Adrenal gland (tissue), 12 donors: ENCODE measurements around the gene BCL2A1. TPM values are rescaled to one million over a fixed set of nuclear protein-coding genes. Genes with fewer than 3 reads are reported as not detected.
"Not testable (repeated sequence)": the region's sequence is repeated elsewhere in the genome, so short reads cannot be mapped to it uniquely, and the experiment has no call there.

ENCODE experiments used
- DNase-seq, 7 donors: peaks; one replicate each; pipeline ENCODE4 v3.0.0-alpha.2; 2019 to 2020
- H3K27ac ChIP-seq, 5 donors: fragments of 200-600 bp; sonication (generic) in 4 of 5; 1 replicate in 3 of 5; 2 replicates in 2 of 5; pipeline versions ENCODE4 v1.5.1 to v1.8.0; 2016 to 2020; ENCODE audit warnings: mild to moderate bottlenecking in 1 of 5
- H3K27me3 ChIP-seq: fragments of 200-600 bp; 2 replicates; pipeline ENCODE4 v1.8.0; 2021
- H3K36me3 ChIP-seq, 2 donors: fragments of 200-600 bp; replicated peaks in 1 of 2; 1 replicate in 1 of 2; 2 replicates in 1 of 2; pipeline versions ENCODE4 v1.5.1 to v1.8.0; 2018 to 2022
- H3K4me1 ChIP-seq, 2 donors: fragments of 200-600 bp; replicated peaks in 1 of 2; 1 replicate in 1 of 2; 2 replicates in 1 of 2; pipeline versions ENCODE4 v1.5.1 to v1.8.0; 2018 to 2021
- H3K4me3 ChIP-seq, 4 donors: fragments of 200-600 bp; sonication (generic) in 3 of 4; one replicate each; pipeline ENCODE4 v1.5.1; 2016 to 2018
- H3K9me3 ChIP-seq, 3 donors: fragments of 200-600 bp; sonication (generic) in 1 of 3; replicated peaks in 1 of 3; 1 replicate in 2 of 3; 2 replicates in 1 of 3; pipeline versions ENCODE4 v1.5.1 to v1.8.0; 2016 to 2021
- POLR2A ChIP-seq, 2 donors: fragments of 450-650 bp; IDR thresholded peaks; one replicate each; pipeline ENCODE4 v1.6.1; 2017; ENCODE audit warnings: antibody characterized with exemption in 2 of 2, mild to moderate bottlenecking in 2 of 2, moderate library complexity in 1 of 2
- WGBS, 4 donors: extraction: QIAGEN DNeasy Blood & Tissue Kit in 2 of 4; methylation state at CpG; one replicate each; pipeline versions ENCODE4 v1.1.5 to v1.1.7; 2013 to 2017; 5-methylcytosine and 5-hydroxymethylcytosine counted together
- intact Hi-C, 2 donors: fragments of 100-400 bp; cut with DNase I; formaldehyde crosslinking; loops; one replicate each; pipeline versions ENCODE4 v1.14.1 to v1.15.0; 2022 to 2023
- polyA plus RNA-seq, 3 donors: library from polyadenylated mRNA; stranded (reverse); fragments of 200-250 nt in 2 of 3; fragments of 350-450 nt in 1 of 3; fragmentation: Illumina TruSeq in 1 of 3; extraction: RNeasy Lipid Tissue Mini Kit (QIAGEN cat#74804) in 1 of 3; gene quantifications; one replicate each; pipeline ENCODE4 v1.2.3, GENCODE V29; 2013 to 2014
- total RNA-seq, 9 donors: library from RNA; depleted of rRNA in 4 of 9; stranded (reverse); fragments of >200 nt in 4 of 9; fragments of 120-200 nt in 1 of 9; fragmentation: NEBNext Ultra II Directional in 1 of 9; extraction: Animal tissue kit (Norgen Biotek cat#: 25700) in 1 of 9; gene quantifications; one replicate each; pipeline versions ENCODE4 v1.1.0 to v1.2.4, GENCODE V29; 2013 to 2023
- TF ChIP-seq, protein P1 (sequence below), 6 experiments: fragments of 450-650 bp in 4 of 6; fragments of 200-600 bp in 2 of 6; sonication (generic) in 1 of 6; IDR thresholded peaks; 1 replicate in 5 of 6; 2 replicates in 1 of 6; pipeline versions ENCODE4 v1.5.1 to v1.8.0; 2016 to 2021; ENCODE audit warnings: antibody characterized with exemption in 6 of 6, mild to moderate bottlenecking in 2 of 6, moderate library complexity in 1 of 6
- donor health status: healthy with polysubstance abuse.
- donor health status: Bipolar disorder and iron deficiency.
- donor health status: DM: yes; HTN: yes; CAD: no.
- donor health status: DM: no; HTN: no; CAD: no.
- donor health status: DM: no; HTN: no; CAD: no.
- donor health status: DM: yes; HTN: yes; CAD: no.

The BCL2A1 gene
- total and polyA plus RNA-seq, 12 donors: 0.56 to 19.1 (median 1.4) TPM; not detected in 1

DNA sequence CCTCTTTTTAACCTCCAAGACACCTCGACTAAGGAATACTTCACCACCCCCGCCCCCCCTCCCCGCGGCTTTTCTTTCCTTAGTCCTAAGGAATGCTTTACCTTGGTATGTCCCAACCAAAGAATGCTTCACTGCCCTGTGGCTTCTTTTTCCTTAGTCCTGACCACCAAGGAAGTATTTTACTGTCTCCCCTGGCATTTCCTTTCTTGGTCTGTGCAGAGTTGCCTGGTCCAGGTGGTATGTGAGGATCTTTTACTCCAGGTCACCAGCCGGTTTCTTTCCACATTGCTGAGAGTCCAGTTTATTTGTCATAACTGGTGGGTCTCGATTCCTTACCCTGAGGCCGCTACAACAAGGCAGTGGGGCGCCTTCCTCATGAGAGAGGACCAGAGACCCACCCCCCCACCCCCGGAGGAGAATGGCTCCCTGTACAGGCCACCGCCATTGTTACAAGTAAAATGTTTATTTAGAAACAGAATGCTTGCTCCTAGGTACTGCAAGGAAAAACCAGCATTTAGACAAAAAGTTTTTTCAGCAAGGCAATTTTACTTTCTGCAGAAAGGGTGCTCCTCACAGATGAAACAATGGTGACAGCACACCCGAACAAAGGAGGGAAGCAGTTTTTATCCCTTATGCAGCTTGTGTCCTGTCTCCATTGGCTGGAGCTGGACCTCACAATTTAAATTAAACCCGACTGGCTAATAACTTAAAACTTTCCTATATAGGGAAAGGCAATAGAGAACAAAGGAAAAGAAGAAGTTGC is 51.1 kb downstream of the BCL2A1 start:
- TF ChIP-seq, protein P1, sequence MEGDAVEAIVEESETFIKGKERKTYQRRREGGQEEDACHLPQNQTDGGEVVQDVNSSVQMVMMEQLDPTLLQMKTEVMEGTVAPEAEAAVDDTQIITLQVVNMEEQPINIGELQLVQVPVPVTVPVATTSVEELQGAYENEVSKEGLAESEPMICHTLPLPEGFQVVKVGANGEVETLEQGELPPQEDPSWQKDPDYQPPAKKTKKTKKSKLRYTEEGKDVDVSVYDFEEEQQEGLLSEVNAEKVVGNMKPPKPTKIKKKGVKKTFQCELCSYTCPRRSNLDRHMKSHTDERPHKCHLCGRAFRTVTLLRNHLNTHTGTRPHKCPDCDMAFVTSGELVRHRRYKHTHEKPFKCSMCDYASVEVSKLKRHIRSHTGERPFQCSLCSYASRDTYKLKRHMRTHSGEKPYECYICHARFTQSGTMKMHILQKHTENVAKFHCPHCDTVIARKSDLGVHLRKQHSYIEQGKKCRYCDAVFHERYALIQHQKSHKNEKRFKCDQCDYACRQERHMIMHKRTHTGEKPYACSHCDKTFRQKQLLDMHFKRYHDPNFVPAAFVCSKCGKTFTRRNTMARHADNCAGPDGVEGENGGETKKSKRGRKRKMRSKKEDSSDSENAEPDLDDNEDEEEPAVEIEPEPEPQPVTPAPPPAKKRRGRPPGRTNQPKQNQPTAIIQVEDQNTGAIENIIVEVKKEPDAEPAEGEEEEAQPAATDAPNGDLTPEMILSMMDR (IDR thresholded peaks at IDR 0.05): no peak
- intact Hi-C loops: no loop called here
- Histone ChIP-seq H3K4me1 (peaks cover 5 to 12% of the 10 kb centered on the region in 2 donors), H3K27me3 (no peaks in the 10 kb centered on the region), H3K4me3 (no peak overlapping the region), H3K36me3 (no peaks in the 10 kb centered on the region), H3K9me3 (peaks cover 0 to 42% (median 13%) of the 10 kb centered on the region in 3 donors), H3K27ac (no peak overlapping the region)
- 88 to 97% (median 92%) methylated on average over 12 of the region's 12 CpGs for WGBS, 4 donors
- no peak for DNase-seq

DNA sequence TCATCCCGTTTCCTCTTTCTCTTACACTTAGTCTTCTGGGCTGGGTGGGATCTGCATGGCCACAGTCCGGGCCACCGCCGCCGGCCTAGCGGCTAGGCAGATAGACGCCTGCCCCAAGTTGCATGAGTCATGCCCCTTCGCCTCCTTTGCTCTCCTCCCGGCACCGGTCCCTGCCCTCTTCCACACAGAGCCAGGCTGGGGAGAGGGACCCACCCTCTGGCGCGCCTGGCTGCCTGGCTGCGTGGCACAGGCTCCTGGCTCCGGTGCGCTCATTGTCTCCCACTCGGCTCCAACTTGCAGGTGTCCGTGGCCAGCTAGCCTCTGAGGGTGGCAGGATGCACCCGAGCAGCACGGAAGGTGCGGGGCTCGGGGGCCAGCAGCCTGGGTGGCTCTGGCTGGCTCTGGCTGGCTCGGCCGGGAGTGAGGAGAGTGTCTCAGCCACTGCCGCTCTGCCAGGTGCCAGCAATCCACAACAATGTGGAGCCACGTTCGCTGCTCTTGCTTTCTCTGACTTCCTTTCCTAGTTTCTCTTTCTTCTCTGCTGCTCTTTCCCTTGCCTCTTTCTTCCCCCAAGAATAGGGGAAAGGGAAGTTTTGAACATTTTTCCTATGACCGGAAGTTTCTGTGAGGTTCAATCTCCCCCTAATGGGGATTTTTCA is 51.8 kb downstream of the BCL2A1 start:
- peaks cover 5 to 10% of the 10 kb centered on the region in 2 donors for H3K4me1 ChIP-seq
- no peaks in the 10 kb centered on the region for H3K36me3 ChIP-seq
- H3K4me3 ChIP-seq: no peak overlapping the region
- intact Hi-C loops: no loop called here
- WGBS, 4 donors: 91 to 96% (median 94%) methylated on average over 16 to 27 of the region's 27 CpGs
- peaks cover 0 to 42% (median 13%) of the 10 kb centered on the region in 3 donors for H3K9me3 ChIP-seq
- TF ChIP-seq POLR2A (IDR thresholded peaks at IDR 0.05): no peak
- TF ChIP-seq, protein P1 (IDR thresholded peaks at IDR 0.05): no peak
- no peak overlapping the region for H3K27ac ChIP-seq
- H3K27me3 ChIP-seq: no peaks in the 10 kb centered on the region
- no peak for DNase-seq

DNA sequence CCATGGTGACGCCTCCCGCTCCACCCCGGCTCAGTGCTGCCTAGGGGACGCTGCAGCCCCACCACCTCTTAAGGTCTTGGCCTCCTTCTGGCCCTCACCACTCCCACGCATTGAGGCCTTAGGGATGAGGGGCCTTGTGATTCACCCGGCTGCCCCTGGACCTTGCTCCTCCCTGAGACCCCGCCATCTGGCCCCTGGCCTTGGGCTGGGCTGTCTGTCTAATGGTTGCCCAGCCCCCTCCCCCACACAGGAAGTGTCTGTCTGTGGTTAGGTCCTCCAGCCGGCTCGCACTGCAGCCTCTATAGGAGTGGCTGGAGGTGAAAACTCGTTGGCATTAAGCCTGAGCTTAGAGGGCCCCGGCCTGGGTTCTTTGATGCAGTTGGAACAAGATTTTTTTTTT is 52.7 kb downstream of the BCL2A1 start:
- Histone ChIP-seq H3K27me3 (no peaks in the 10 kb centered on the region), H3K27ac (no peak overlapping the region), H3K4me1 (peaks cover 5 to 6% of the 10 kb centered on the region in 2 donors), H3K36me3 (no peaks in the 10 kb centered on the region), H3K4me3 (no peak overlapping the region), H3K9me3 (peaks cover 0 to 42% (median 13%) of the 10 kb centered on the region in 3 donors)
- intact Hi-C loops: no loop called here
- DNase-seq: no peak
- WGBS, 4 donors: 68 to 85% (median 80%) methylated on average over 10 to 11 of the region's 11 CpGs
- TF ChIP-seq, protein P1 (IDR thresholded peaks at IDR 0.05): no peak
- TF ChIP-seq POLR2A (IDR thresholded peaks at IDR 0.05): no peak

DNA sequence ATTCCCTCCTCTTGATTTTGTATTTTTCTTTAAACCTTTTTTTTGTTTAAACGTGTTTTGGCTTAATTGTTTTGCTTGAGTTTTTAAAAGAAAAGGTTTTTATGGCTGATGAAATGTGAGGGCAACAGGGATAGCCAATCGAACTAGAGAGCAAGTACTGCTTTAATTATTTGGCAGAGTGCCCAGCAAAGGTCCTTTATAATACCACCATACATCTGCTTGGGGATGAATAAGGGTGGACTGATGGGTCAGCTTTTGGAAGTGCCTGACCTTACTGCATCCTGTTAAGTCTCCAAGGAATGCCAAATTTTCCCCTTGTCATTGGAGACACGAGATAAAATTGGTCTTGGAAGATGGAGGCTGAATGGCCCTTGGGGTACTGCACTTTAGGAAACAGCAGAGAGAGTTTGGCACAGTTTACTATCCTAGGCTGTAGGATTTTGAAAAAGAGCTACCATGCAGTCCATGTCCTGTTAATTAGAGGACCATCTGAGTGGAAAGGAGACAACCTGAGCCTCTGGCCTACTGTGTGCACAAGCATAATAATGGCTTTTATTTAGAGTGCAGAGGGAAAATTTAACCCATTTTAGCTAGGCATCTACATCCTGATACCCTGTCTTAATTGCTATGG is 54.4 kb downstream of the BCL2A1 start:
- H3K36me3 ChIP-seq: no peaks in the 10 kb centered on the region
- 60 to 71% (median 64%) methylated on average over 3 of the region's 3 CpGs for WGBS, 4 donors
- no peak for DNase-seq
- H3K27me3 ChIP-seq: no peaks in the 10 kb centered on the region
- TF ChIP-seq POLR2A (IDR thresholded peaks at IDR 0.05): no peak
- TF ChIP-seq, protein P1 (IDR thresholded peaks at IDR 0.05): no peak
- no peak overlapping the region for H3K4me3 ChIP-seq
- H3K4me1 ChIP-seq: no peaks in the 10 kb centered on the region
- no peak overlapping the region for H3K27ac ChIP-seq
- H3K9me3 ChIP-seq: peaks cover 0 to 38% (median 13%) of the 10 kb centered on the region in 3 donors
- intact Hi-C loops: no loop called here

DNA sequence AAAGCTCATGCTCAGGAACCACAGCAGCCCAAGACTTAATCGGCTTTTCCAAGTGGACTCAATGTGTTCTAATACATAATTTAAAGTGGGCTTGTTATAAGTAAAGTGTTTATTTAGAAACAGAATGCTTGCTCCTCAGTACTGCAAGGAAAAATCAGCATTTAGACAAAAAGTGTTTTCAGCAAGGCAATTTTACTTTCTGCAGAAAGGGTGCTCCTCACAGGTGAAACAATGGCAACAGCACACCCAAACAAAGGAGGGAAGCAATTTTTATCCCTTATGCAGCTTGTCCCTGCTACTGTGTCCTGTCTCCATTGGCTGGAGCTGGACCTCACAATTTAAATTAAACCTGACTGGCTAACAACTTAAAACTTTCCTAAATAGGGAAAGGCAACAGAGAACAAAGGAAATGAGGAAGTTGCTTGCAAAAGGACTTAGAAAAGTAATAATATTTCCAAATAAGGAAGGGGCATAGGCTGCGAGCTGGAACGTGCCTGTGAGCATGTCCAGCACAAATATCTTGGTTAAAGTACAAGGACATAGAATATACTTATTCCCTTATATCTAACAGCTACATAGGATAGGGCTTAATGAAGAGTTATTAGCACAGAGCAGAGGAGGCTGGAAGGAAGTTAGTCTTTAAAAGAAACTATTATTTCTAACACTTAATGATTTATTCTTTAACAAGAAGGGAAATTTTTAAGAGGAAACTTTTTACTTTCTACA is 55.1 kb downstream of the BCL2A1 start:
- H3K27me3 ChIP-seq, H3K27ac ChIP-seq, H3K4me1 ChIP-seq, intact Hi-C loops, DNase-seq, H3K4me3 ChIP-seq, H3K36me3 ChIP-seq: not testable (repeated sequence)
- peaks cover 0 to 38% (median 13%) of the 10 kb centered on the region in 3 donors for H3K9me3 ChIP-seq
- WGBS, 4 donors: 86 to 88% (median 86%) methylated on average over 3 of the region's 3 CpGs
